Measurements from ENCODE around the gene CLNK.

CLNK gene

GRCh38 chr4:10441512-10441911 is 243.1 kb downstream of the CLNK start:
- no peak for DNase-seq

DNA sequence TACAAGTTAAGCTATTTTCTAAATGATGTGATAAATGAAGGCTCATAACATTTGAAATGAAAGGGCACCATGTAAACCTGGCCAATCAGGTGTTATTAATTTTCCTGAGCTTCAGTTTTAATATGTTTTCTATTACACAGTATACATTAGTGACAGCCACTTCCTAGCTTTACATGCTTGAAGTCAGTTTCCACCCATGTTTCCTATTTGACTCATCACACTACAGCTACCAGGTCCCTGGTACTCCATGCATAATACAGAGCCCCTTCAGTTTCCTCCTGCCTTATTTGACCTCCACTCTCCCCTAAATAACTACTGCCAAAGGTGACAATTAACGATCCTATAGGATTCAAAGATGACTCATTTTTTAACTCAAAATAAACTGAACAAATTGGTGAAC is 245.6 kb downstream of the CLNK start:
- no peak for DNase-seq

GRCh38 chr4:10437735-10438134 is 246.8 kb downstream of the CLNK start:
- DNase-seq, result no peak

All from activated CD4-positive, alpha-beta T cell treated with anti-CD3 and anti-CD28 coated beads for 4 hours (primary cell).